ENCODE measurements around the gene RC3H1.
"Not testable (repeated sequence)": the region's sequence is repeated elsewhere in the genome, so short reads cannot be mapped to it uniquely, and the experiment has no call there.

Gene RC3H1

GRCh38 chr1:174022080-174022975, at the start of gene RC3H1:
TSS of gene RC3H1 (minus strand) at chr1:174022357. CDS start at chr1:173992985, 29,372 bp downstream.
- peak; percentile 92 for DNase-seq (ENCODE audit: low spot score)

- no peak for DNase-seq (ENCODE audit: low spot score)
Measured at GRCh38 chr1:174070614-174071013, 48.5 kb upstream of the RC3H1 start.

- peak; percentile 25 for DNase-seq (ENCODE audit: low spot score)
Measured at GRCh38 chr1:174068000-174068399, 45.8 kb upstream of the RC3H1 start.

- DNase-seq (ENCODE audit: low spot score), result no peak
Measured at GRCh38 chr1:174060090-174060489, 37.9 kb upstream of the RC3H1 start.

GRCh38 chr1:174058624-174059023, 36.5 kb upstream of the RC3H1 start:
- DNase-seq (ENCODE audit: low spot score), result no peak

- not testable (repeated sequence) for DNase-seq (ENCODE audit: low spot score)
Measured at GRCh38 chr1:174056609-174057008, 34.5 kb upstream of the RC3H1 start.

- DNase-seq (ENCODE audit: low spot score), result not testable (repeated sequence)
Measured at GRCh38 chr1:174055797-174056196, 33.6 kb upstream of the RC3H1 start.

GRCh38 chr1:174053826-174054225, 31.7 kb upstream of the RC3H1 start:
- DNase-seq (ENCODE audit: low spot score), result no peak

- no peak for DNase-seq (ENCODE audit: low spot score)
Measured at GRCh38 chr1:174052621-174053020, 30.5 kb upstream of the RC3H1 start.

- DNase-seq (ENCODE audit: low spot score), result no peak
Measured at GRCh38 chr1:174051956-174052355, 29.8 kb upstream of the RC3H1 start.

GRCh38 chr1:174049514-174049913, 27.4 kb upstream of the RC3H1 start:
- DNase-seq (ENCODE audit: low spot score), result no peak

GRCh38 chr1:174044418-174045222, 22.5 kb upstream of the RC3H1 start:
- DNase-seq (ENCODE audit: low spot score), result no peak

- not testable (repeated sequence) for DNase-seq (ENCODE audit: low spot score)
Measured at GRCh38 chr1:174042509-174042908, 20.4 kb upstream of the RC3H1 start.

GRCh38 chr1:174041369-174041768, 19.2 kb upstream of the RC3H1 start:
- DNase-seq (ENCODE audit: low spot score), result no peak

- peak; percentile 70 for DNase-seq (ENCODE audit: low spot score)
Measured at GRCh38 chr1:174040387-174040786, 18.2 kb upstream of the RC3H1 start.

GRCh38 chr1:174039027-174039426, 16.9 kb upstream of the RC3H1 start:
- no peak for DNase-seq (ENCODE audit: low spot score)

- no peak for DNase-seq (ENCODE audit: low spot score)
Measured at GRCh38 chr1:174036798-174037197, 14.6 kb upstream of the RC3H1 start.

GRCh38 chr1:174036204-174036603, 14.0 kb upstream of the RC3H1 start:
- DNase-seq (ENCODE audit: low spot score), result no peak

- no peak for DNase-seq (ENCODE audit: low spot score)
Measured at GRCh38 chr1:174032671-174033222, 10.6 kb upstream of the RC3H1 start.

GRCh38 chr1:174031099-174031498, 8.9 kb upstream of the RC3H1 start:
- no peak for DNase-seq (ENCODE audit: low spot score)

- no peak for DNase-seq (ENCODE audit: low spot score)
Measured at GRCh38 chr1:174028495-174028894, 6.3 kb upstream of the RC3H1 start.

- DNase-seq (ENCODE audit: low spot score), result peak; percentile 57
Measured at GRCh38 chr1:174023440-174023839, 1.3 kb upstream of the RC3H1 start.

GRCh38 chr1:174022976-174023277, 770 bp upstream of the RC3H1 start:
- no peak for DNase-seq (ENCODE audit: low spot score)
